COLO668 (cell line): ENCODE results near the gene HORMAD1.
"Not testable (repeated sequence)": the region's sequence is repeated elsewhere in the genome, so short reads cannot be mapped to it uniquely, and the experiment has no call there.

Experiments
- DNase-seq: peaks from one replicate; lab custom pipeline; 2025; ENCODE audit not compliant: unreplicated experiment; lab: John Stamatoyannopoulos, UW

HORMAD1 gene

GRCh38 chr1:150703427-150703826 is 17.3 kb downstream of the HORMAD1 start:
- DNase-seq, result no peak

GRCh38 chr1:150696995-150697927 is 23.4 kb downstream of the HORMAD1 start, which contains the start of gene GOLPH3L:
Gene GOLPH3L, minus strand, starts transcription at chr1:150697154. Its CDS starts 2,316 bp downstream, at chr1:150694838.
- peak; percentile 96 for DNase-seq

- no peak for DNase-seq
Observed at GRCh38 chr1:150696590-150696989, 24.1 kb downstream of the HORMAD1 start.

- DNase-seq, result no peak
Observed at GRCh38 chr1:150696162-150696561, 24.5 kb downstream of the HORMAD1 start.

GRCh38 chr1:150695561-150695960 is 25.1 kb downstream of the HORMAD1 start:
- DNase-seq, result no peak

GRCh38 chr1:150692720-150693119 is 28.0 kb downstream of the HORMAD1 start:
- no peak for DNase-seq

- DNase-seq, result no peak
Observed at GRCh38 chr1:150688763-150689162, 31.9 kb downstream of the HORMAD1 start.

GRCh38 chr1:150686275-150686674 is 34.4 kb downstream of the HORMAD1 start:
- DNase-seq, result no peak

- no peak for DNase-seq
Observed at GRCh38 chr1:150683914-150684313, 36.8 kb downstream of the HORMAD1 start.

GRCh38 chr1:150678988-150679387 is 41.7 kb downstream of the HORMAD1 start:
- DNase-seq, result no peak

GRCh38 chr1:150674881-150675280 is 45.8 kb downstream of the HORMAD1 start:
- no peak for DNase-seq

GRCh38 chr1:150663321-150663720 is 57.4 kb downstream of the HORMAD1 start:
- no peak for DNase-seq

GRCh38 chr1:150662811-150663210 is 57.9 kb downstream of the HORMAD1 start:
- DNase-seq, result no peak

GRCh38 chr1:150661156-150661555 is 59.5 kb downstream of the HORMAD1 start:
- DNase-seq, result no peak

GRCh38 chr1:150660584-150660983 is 60.1 kb downstream of the HORMAD1 start:
- DNase-seq, result no peak

- not testable (repeated sequence) for DNase-seq
Observed at GRCh38 chr1:150657064-150657463, 63.6 kb downstream of the HORMAD1 start.

GRCh38 chr1:150654635-150655034 is 66.1 kb downstream of the HORMAD1 start:
- not testable (repeated sequence) for DNase-seq

- DNase-seq, result peak; percentile 95
Observed at GRCh38 chr1:150650193-150650592, 70.5 kb downstream of the HORMAD1 start.

- no peak for DNase-seq
Observed at GRCh38 chr1:150649441-150650075, 71.1 kb downstream of the HORMAD1 start.
